BE2C (cell line): Measurements from ENCODE around the gene HPCAL1. TPM values are rescaled to one million over a fixed set of nuclear protein-coding genes. Genes with fewer than 3 reads are reported as not detected.

Experiments
- DNase-seq: peaks from one replicate; pipeline ENCODE4 v3.0.0-alpha.2; 2020
- H3K27me3 ChIP-seq: fragments of 250-450 bp; sonication (Bioruptor Pico); 2 replicates; pipeline ENCODE4 v1.5.1; 2020; ENCODE audit warnings: mild to moderate bottlenecking
- H3K36me3 ChIP-seq: fragments of 250-450 bp; sonication (Bioruptor Pico); 2 replicates; pipeline ENCODE4 v1.5.1; 2020; ENCODE audit warnings: mild to moderate bottlenecking
- H3K4me1 ChIP-seq: fragments of 250-450 bp; sonication (Bioruptor Pico); 2 replicates; pipeline ENCODE4 v1.5.1; 2020
- H3K4me3 ChIP-seq: 2 replicates; pipeline ENCODE4 v1.5.1; 2011; ENCODE audit warnings: low read depth, low read length
- H3K9me3 ChIP-seq: fragments of 250-450 bp; sonication (Bioruptor Pico); 2 replicates; pipeline ENCODE4 v1.5.1; 2020
- CTCF ChIP-seq: IDR thresholded peaks from 2 replicates; pipeline ENCODE4 v1.5.1; 2012; ENCODE audit warnings: mild to moderate bottlenecking, low read depth, low read length
- polyA plus RNA-seq: library from polyadenylated mRNA; unstranded; fragments of >200 nt; gene quantifications from one replicate; pipeline ENCODE4 v1.2.1, GENCODE V29; 2012; ENCODE audit warnings: low read depth, missing spikeins; ENCODE audit not compliant: insufficient read length, insufficient read depth

The HPCAL1 gene
- polyA plus RNA-seq = 102 TPM

GRCh38 chr2:10302479-10303180 lies at the start of gene HPCAL1:
Gene HPCAL1 (plus strand): TSS chr2:10302904. CDS start chr2:10419758, 116,854 bp downstream.
- no peaks in the 10 kb centered on the region for H3K27me3 ChIP-seq
- TF ChIP-seq CTCF = peak; percentile 38
- H3K4me1 ChIP-seq = peaks cover 31% of the 10 kb centered on the region

DNA sequence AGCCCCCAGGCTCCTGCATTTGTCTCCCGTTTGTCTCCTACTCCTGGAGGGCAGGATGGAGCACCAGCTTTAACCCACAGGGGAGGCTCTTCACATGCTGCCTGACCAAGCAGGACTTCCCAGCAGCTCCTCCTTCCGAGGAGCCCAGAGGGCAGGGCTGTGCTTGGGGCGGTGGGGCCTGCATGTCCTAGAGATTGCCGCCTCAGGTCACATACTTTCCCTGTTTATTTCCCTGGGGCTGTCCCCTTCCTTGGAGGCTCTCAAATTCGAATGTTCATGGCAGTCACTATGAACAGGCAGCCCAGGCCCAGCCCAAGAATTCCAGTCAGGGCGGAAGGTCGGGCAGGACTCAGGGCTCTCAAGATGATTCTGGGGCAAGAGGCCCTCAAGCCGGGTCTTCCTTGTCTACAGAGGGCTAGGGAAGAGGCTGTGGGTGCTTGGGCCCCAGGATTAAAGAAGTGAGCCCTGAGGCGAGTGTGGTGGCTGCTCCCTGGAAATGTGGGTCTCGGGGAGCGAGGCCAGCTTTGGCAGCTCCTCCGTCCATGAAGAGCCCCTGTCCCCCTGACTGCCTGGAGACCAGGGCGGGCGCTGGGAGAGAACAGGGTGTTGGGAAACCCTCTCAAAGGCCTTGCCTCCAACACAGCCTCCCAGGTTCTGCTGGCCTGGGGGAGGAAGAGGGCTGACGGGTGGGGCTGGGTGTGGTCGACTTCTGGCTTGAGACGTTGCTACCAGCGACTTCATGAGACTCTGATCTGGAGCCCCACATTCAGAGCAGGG lies 48.9 kb upstream of the HPCAL1 start:
- Histone ChIP-seq H3K4me3 (no peak overlapping the region), H3K9me3 (peaks cover 3% of the 10 kb centered on the region), H3K27me3 (no peaks in the 10 kb centered on the region), H3K4me1 (no peaks in the 10 kb centered on the region; the same call in 1 of the 2 replicates), H3K36me3 (no peaks in the 10 kb centered on the region)
- TF ChIP-seq CTCF = no peak
- DNase-seq = no peak

More at GRCh38 chr2:10302479-10303180, at the start of gene HPCAL1:
- Histone ChIP-seq H3K9me3 (no peaks in the 10 kb centered on the region), H3K36me3 (no peaks in the 10 kb centered on the region), H3K4me3 (peak within 1 kb of the TSS; percentile 85)
- peak; percentile 95 for DNase-seq

GRCh38 chr2:10254373-10255188 lies 48.1 kb upstream of the HPCAL1 start:
- TF ChIP-seq CTCF = no peak
- peaks cover 3% of the 10 kb centered on the region for H3K9me3 ChIP-seq

DNA sequence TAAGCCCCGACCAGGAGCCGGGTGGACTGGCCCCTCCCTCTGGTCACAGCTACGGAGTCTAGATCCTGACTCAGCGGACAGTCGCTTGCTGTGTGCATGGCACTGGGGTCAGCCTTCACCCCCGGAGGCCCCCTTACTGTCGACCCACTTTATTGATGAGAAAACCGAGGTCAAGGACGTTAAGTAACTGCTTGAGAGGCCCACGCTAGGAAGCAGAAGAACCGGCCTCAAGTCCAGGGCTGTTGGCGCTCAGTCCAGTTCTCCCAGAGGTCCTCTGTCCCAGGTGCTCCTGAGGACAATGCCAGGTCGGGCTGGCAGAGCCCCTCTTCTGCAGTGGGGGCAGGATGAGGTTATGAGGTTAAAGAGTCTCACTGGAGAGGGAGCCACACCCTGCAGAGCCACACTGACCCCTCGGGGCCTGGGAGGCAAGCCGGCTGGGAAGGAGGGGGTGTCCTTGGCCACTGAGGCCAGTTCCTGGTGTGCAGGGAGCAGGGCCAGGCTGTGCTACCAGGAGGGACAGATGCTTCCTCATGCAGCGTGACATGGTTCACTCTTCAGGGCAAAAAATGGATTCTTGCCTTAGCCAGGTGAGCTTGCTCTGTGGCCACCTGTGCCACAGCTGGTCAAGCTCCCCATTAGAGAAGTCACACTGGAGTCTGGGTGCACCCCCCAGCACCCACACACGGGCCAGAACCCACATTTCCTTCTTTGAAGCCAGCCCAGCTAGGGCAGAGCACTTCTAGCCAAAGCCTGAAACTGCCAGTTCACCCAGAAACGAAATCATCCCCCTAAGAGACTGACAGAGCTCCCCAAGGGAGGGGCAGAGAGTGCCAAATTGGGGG lies 47.3 kb upstream of the HPCAL1 start:
- TF ChIP-seq CTCF = no peak
- Histone ChIP-seq H3K27me3 (no peaks in the 10 kb centered on the region), H3K9me3 (no peaks in the 10 kb centered on the region), H3K4me3 (no peak overlapping the region), H3K4me1 (no peaks in the 10 kb centered on the region; the same call in 1 of the 2 replicates), H3K36me3 (no peaks in the 10 kb centered on the region)
- DNase-seq = no peak

More at GRCh38 chr2:10254373-10255188, 48.1 kb upstream of the HPCAL1 start:
- H3K36me3 ChIP-seq = no peaks in the 10 kb centered on the region
- DNase-seq = peak; percentile 39
- H3K4me1 ChIP-seq = no peaks in the 10 kb centered on the region; the same call in 1 of the 2 replicates
- no peak overlapping the region for H3K4me3 ChIP-seq
- H3K27me3 ChIP-seq = no peaks in the 10 kb centered on the region

DNA sequence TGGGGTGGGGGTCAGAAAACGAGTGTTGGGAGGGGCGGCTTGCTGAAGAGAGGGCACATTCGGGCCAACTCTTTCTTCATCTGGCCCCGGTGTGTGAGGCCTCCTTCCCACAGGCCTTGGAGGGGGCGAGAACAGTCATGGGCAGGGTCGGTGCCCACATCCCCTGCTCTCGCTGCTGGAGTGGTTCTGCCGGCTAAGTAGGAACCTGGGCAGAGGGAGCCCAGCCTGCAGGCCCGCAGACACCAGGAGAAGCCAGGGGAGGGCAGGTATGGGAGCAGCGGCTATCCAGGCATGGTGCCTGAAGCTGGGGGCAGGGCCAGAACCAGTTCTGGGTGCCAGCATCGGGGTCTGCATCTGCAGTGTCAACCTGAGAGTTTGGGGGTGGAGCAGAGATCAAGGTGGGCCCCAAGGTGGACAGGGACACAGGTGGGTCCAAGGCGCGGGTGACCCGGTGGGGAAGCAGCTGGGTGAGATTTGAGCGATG lies 46.6 kb upstream of the HPCAL1 start:
- TF ChIP-seq CTCF = no peak
- H3K9me3 ChIP-seq = no peaks in the 10 kb centered on the region
- no peaks in the 10 kb centered on the region for H3K27me3 ChIP-seq
- no peaks in the 10 kb centered on the region; the same call in 1 of the 2 replicates for H3K4me1 ChIP-seq
- no peak for DNase-seq
- H3K36me3 ChIP-seq = no peaks in the 10 kb centered on the region
- no peak overlapping the region for H3K4me3 ChIP-seq
